HG03064 (cell line): ENCODE results near the gene PRPS1.
"Not testable (repeated sequence)": the region's sequence is repeated elsewhere in the genome, so short reads cannot be mapped to it uniquely, and the experiment has no call there.

ENCODE experiments used
- ATAC-seq: cut with Tn5 transposase; IDR thresholded peaks from one replicate; pipeline ENCODE4 v1.9.1; 2021; ENCODE audit warnings: low read depth; ENCODE audit not compliant: unreplicated experiment

PRPS1 gene

DNA sequence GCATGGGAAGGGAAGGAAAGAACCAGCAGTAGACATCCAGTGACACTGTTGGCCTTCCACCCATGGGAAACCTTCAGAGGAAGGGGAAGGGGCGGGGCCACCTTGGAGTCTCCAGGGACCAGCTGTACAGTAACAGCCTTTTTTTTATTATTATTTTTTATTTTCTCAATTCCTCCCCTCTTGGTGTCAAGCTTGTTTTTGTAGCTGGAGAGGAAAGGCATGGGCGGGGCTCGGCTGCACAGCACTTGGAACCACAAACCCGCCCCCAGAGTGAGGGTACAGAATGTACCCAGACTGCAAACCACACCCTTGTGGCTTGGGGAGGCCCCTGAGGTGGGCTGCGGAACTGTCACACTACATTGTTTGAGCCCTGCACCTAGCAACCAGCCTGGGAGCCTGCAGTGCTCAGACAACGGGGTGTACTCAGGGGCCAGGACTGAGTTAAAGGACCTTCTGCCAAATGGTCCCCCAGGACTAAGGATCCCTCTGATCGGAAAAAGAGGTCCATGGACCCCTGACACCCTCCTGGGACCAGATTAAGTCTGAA, 45.7 kb downstream of the PRPS1 start:
- peak; percentile 87 for ATAC-seq

DNA sequence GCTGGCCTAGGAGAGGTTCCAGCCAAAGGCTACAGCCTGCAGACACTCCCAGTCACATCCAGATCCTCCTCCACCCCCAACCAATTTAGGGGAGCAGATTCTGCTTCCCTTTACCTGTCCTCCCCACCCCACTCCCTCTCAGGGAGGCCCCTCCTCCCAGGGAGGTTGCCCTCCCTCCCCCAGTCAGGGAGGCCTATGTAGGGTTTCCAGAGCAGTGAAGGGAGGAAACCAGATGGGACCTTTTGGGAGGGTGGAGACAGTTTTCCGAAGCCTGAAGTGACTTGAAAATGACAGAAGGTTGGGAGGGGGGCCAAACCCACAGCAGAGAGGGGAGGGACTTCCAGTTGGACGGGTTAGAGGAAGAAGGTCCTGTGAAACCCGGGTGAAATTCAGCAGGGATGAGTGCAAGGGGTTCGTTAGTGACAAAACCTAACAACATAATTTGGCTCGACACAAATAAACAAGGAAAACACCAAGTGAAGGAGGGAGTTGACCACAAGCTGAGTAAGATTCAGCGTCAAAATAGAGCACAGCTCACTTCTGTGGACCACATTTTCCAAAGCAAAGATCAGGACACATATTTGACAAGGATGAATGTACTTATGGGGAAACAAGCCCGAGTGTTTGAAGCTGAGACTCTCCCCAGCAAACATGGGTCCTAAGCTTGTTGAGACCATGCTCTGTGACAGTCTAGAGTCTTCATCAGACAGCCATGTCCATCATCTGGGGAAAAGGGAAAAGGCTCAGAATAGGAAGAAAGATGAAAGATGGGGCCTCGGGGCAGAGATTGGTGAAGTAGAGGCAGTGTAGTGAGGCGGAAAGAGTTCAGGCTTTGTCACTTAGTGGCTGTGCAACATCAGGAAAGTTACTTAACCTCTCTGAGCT, 46.4 kb downstream of the PRPS1 start:
- ATAC-seq: peak; percentile 11

- ATAC-seq: no peak
Observed at GRCh38 chrX:107675365-107675654, 47.0 kb downstream of the PRPS1 start.

DNA sequence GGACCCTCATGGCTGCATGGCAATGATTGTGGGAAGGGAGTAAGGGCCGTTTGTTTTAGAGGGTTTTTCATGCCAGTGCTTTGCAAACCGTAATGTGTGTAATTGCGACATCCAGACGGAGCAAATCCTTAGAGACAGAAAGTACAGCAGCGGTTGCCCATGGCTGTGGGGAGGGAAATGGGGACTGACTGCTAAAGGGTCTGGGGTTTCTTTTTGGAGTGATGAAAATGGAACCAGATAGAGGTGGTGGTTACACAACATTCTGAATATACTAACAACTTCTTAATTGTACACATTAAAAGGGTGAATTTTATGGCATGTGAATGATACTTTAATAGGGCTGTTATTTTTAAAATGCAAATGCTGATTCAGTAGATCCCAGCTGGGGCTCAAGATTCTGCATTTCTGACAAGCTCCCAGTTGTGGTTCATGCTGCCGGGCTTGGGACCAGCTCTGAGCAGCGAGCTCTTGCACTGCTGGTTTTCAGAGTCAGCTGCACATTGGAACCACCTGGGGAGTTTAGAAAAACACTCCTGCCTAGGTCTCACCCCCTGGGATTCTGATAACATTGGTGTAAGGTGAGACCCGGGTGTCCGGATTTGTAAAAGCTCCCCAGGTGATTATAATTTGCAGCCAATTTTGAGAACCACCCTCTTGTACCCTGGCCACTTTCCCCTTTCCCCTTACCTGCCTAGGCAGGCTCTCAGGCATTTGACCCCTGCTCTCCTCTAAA, 47.7 kb downstream of the PRPS1 start:
- ATAC-seq: no peak

DNA sequence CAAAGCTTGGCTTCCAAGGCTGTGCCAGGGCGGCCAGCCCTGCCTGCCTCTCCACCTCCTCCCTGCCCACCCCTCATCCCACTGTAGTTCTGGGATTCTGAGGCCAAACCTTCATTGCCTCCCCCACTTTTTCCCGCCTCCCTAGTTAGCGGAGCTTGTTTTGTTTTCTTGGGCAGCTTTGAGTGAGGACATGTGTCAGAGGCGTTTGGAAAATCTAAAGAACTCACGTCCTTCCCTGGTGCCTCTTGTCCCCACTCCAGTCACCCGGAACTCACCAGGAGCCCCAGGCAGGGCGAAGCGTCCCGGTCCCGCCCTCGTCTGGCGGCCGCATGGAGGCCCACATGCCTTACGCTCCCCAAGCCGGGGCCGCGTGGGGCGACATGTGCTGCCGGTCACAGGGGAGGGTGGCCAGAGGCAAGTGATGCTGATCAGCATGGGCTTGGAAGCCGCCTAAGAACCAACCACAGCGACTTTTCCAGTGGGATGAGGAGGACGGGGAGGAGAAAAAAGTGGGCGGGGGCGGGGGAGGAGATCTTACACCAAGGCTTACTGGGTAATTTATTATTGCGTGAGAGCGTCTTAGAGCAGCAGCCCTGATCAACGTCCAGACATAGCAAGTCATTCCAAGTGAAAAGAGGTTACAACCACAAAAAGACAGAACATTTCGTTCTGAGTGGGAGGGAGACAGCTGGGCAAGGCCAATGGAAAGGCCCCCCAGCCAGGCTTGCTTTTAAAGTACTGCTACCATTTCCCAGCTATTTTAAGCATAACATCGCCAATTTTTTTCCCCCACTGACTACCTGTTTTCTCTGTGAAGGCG, 48.5 kb downstream of the PRPS1 start:
- ATAC-seq: no peak

- ATAC-seq: no peak
Observed at GRCh38 chrX:107677501-107677901, 49.2 kb downstream of the PRPS1 start.

GRCh38 chrX:107677909-107678308, 49.6 kb downstream of the PRPS1 start:
- no peak for ATAC-seq

- ATAC-seq: no peak
Observed at GRCh38 chrX:107678957-107679740, 50.8 kb downstream of the PRPS1 start.

- ATAC-seq: no peak
Observed at GRCh38 chrX:107682256-107682655, 53.9 kb downstream of the PRPS1 start.

GRCh38 chrX:107683124-107683895, 55.0 kb downstream of the PRPS1 start:
- no peak for ATAC-seq

DNA sequence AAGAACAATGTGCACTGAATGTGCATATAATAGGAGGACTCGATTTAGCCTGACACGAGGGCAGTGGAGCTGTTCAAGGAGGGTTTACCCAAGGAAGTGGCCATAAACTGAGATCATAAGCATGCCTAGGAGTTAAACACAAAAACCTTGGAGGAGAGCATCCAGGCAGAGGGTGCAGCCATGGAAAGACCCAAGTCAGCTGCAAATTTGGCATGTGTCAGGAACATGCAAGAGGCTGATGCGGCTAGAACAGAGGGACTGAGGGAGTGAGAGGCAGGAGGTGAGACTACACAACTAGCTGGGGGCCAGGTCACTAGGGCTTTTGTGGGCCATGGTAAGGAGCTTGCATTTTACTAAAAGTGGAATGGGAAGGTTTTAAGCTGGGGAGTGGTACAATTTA, 55.6 kb downstream of the PRPS1 start:
- ATAC-seq: no peak

- ATAC-seq: peak; percentile 93
Observed at GRCh38 chrX:107684956-107685385, 56.7 kb downstream of the PRPS1 start.

GRCh38 chrX:107685586-107685985, 57.3 kb downstream of the PRPS1 start:
- ATAC-seq: not testable (repeated sequence)

DNA sequence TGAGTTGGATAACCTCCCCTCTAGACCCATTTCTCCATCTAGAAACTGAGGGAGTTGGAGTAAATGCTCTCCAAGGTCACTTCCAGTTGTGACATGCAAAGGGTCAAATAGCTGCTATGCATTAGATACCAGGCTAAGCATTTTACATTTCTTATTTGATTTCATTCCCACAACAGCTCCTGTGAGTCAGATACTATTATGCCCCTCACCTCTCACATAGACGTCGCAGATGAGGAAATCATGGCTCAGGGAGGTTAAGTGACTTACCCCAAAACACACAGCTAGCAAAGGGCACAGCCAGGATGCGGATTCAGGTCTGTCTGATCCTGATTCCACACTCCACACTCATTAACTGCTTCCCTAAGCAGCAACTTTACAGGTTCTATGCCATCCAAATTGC, 57.7 kb downstream of the PRPS1 start:
- no peak for ATAC-seq

- no peak for ATAC-seq
Observed at GRCh38 chrX:107686792-107687191, 58.5 kb downstream of the PRPS1 start.

GRCh38 chrX:107687445-107687844, 59.1 kb downstream of the PRPS1 start:
- ATAC-seq: no peak

DNA sequence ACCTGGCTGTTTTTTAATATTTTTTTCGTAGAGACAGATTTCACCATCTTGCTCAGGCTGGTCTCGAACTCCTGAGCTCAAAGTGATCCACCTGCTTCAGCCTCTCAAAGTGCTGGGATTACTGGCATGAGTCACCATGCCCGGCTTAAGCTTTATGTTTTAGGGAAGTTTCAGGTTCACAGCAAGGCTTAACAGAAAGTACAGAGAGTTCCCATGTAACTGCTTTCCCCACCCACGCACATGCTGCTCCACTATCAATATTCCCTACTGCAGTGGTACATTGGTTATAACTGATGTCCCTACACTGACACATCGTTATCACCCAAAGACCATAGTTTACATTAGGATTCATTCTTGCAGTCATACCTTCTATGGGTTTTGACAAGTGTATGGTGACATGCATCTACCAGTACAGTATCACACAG, 62.7 kb downstream of the PRPS1 start:
- no peak for ATAC-seq

GRCh38 chrX:107699616-107700015, 71.3 kb downstream of the PRPS1 start:
- no peak for ATAC-seq

GRCh38 chrX:107700317-107700774, 72.0 kb downstream of the PRPS1 start:
- ATAC-seq: no peak
